Measurements from ENCODE around the gene TCF25.

The TCF25 gene

DNA sequence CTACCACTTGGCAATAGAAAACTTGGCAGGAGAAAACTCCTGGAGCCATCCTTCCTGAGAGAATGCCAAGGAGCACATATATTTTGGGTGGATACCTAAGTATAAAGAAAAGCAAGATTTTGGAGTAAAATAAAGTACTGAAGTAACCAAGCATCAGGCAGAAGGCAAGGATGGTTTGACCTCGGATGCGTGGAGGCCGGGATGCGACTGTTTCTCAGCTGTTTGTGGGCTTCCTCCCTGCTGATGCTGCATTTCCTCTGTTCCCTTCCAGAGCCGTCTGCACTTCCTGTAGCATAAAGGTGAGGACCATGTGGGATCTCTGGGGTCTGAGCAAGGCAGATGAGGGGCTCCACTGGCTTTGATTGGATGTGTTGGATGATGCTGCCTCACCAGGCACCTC, 5.5 kb upstream of the TCF25 start:
- no peaks in the 10 kb centered on the region for H4K20me1 ChIP-seq (ENCODE audit: insufficient read depth, low read length, poor library complexity, severe bottlenecking)
- H3K27me3 ChIP-seq (ENCODE audit: insufficient read depth, low read length, poor library complexity, severe bottlenecking) = no peaks in the 10 kb centered on the region
- peaks cover 7% of the 10 kb centered on the region for H3K4me1 ChIP-seq (ENCODE audit: insufficient read depth, low read length, poor library complexity, severe bottlenecking)
- H3K9me3 ChIP-seq (ENCODE audit: insufficient read depth, low read depth, low read length) = no peaks in the 10 kb centered on the region
- TF ChIP-seq CTCF (conservative IDR thresholded peaks at IDR 0.05; ENCODE audit: low read length) (no peak), EZH2phosphoT487 (IDR thresholded peaks at IDR 0.05; ENCODE audit: borderline replicate concordance) (no peak)
- H2AFZ ChIP-seq (ENCODE audit: low read length) = no peak overlapping the region
- no peak overlapping the region for H3K9ac ChIP-seq (ENCODE audit: low read depth, low read length, poor library complexity, severe bottlenecking)
- H3K79me2 ChIP-seq (ENCODE audit: insufficient read depth, low read length) = peaks cover 4% of the 10 kb centered on the region; the same call in 1 of the 2 replicates
- no peaks in the 10 kb centered on the region for H3K36me3 ChIP-seq (ENCODE audit: insufficient read depth, low read length)
- H3K9me2 ChIP-seq (replicated peaks; ENCODE audit: low read depth, low read length) = no peaks in the 10 kb centered on the region
- no peak overlapping the region for H3K4me2 ChIP-seq (ENCODE audit: low read depth, low read length, poor library complexity, severe bottlenecking)
- H3K4me3 ChIP-seq (ENCODE audit: low read length, poor library complexity, severe bottlenecking) = no peak overlapping the region
- H3F3A ChIP-seq (ENCODE audit: low read depth) = no peaks in the 10 kb centered on the region

GRCh38 chr16:89869911-89870310, 3.5 kb upstream of the TCF25 start:
- Histone ChIP-seq H4K20me1 (ENCODE audit: insufficient read depth, low read length, poor library complexity, severe bottlenecking) (peaks cover 6% of the 10 kb centered on the region), H3K27me3 (ENCODE audit: insufficient read depth, low read length, poor library complexity, severe bottlenecking) (no peaks in the 10 kb centered on the region), H3F3A (ENCODE audit: low read depth) (no peaks in the 10 kb centered on the region), H3K9me2 (replicated peaks; ENCODE audit: low read depth, low read length) (no peaks in the 10 kb centered on the region), H3K79me2 (ENCODE audit: insufficient read depth, low read length) (peaks cover 10% of the 10 kb centered on the region), H3K4me3 (ENCODE audit: low read length, poor library complexity, severe bottlenecking) (no peak overlapping the region), H3K36me3 (ENCODE audit: insufficient read depth, low read length) (no peaks in the 10 kb centered on the region), H2AFZ (ENCODE audit: low read length) (no peak overlapping the region), H3K9me3 (ENCODE audit: insufficient read depth, low read depth, low read length) (no peaks in the 10 kb centered on the region), H3K4me2 (ENCODE audit: low read depth, low read length, poor library complexity, severe bottlenecking) (no peak overlapping the region), H3K4me1 (ENCODE audit: insufficient read depth, low read length, poor library complexity, severe bottlenecking) (peaks cover 3% of the 10 kb centered on the region), H3K9ac (ENCODE audit: low read depth, low read length, poor library complexity, severe bottlenecking) (no peak overlapping the region)
- no peak for TF ChIP-seq EZH2phosphoT487 (IDR thresholded peaks at IDR 0.05; ENCODE audit: borderline replicate concordance)
- TF ChIP-seq CTCF (conservative IDR thresholded peaks at IDR 0.05; ENCODE audit: low read length) = no peak

DNA sequence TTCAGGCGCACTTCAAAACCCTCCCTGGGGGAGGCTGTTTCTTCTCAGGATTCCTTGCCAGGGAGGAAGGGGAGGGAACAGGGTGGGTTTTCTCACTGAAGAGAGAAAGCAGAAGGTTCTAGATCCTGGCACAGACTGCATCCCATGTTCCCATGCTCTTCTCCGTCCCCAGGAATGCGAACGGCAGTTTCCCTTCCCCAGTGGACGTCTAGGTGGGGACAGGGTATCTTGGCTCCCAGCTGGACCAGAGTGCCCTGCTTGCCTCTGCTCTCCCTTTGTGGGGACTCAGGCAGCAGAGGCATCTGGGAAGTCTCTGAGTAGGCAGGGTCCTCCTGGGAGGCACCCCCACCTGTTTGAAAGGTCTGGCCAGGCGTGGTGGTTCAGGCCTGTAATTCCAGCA, 3.0 kb upstream of the TCF25 start:
- H3K36me3 ChIP-seq (ENCODE audit: insufficient read depth, low read length) = no peaks in the 10 kb centered on the region
- no peak overlapping the region for H3K4me3 ChIP-seq (ENCODE audit: low read length, poor library complexity, severe bottlenecking)
- no peak overlapping the region for H2AFZ ChIP-seq (ENCODE audit: low read length)
- H3K79me2 ChIP-seq (ENCODE audit: insufficient read depth, low read length) = peaks cover 15% of the 10 kb centered on the region
- H3K27me3 ChIP-seq (ENCODE audit: insufficient read depth, low read length, poor library complexity, severe bottlenecking) = no peaks in the 10 kb centered on the region
- H3K4me2 ChIP-seq (ENCODE audit: low read depth, low read length, poor library complexity, severe bottlenecking) = no peak overlapping the region
- H3F3A ChIP-seq (ENCODE audit: low read depth) = no peaks in the 10 kb centered on the region
- H4K20me1 ChIP-seq (ENCODE audit: insufficient read depth, low read length, poor library complexity, severe bottlenecking) = peaks cover 10% of the 10 kb centered on the region
- no peaks in the 10 kb centered on the region for H3K9me2 ChIP-seq (replicated peaks; ENCODE audit: low read depth, low read length)
- H3K9ac ChIP-seq (ENCODE audit: low read depth, low read length, poor library complexity, severe bottlenecking) = no peak overlapping the region
- no peaks in the 10 kb centered on the region for H3K9me3 ChIP-seq (ENCODE audit: insufficient read depth, low read depth, low read length)
- TF ChIP-seq EZH2phosphoT487 (IDR thresholded peaks at IDR 0.05; ENCODE audit: borderline replicate concordance) (no peak), CTCF (conservative IDR thresholded peaks at IDR 0.05; ENCODE audit: low read length) (no peak)
- H3K4me1 ChIP-seq (ENCODE audit: insufficient read depth, low read length, poor library complexity, severe bottlenecking) = peaks cover 3% of the 10 kb centered on the region
